ENCODE data around the gene MPST.

GRCh38 chr22:37057226-37057625 lies 37.7 kb downstream of the MPST start:
- no peak for TF ChIP-seq POLR2AphosphoS5 (IDR thresholded peaks at IDR 0.05; ENCODE audit: borderline replicate concordance, low read depth, low read length)
- TF ChIP-seq EZH2 (IDR thresholded peaks at IDR 0.05), result no peak

Measured in SK-N-MC (cell line).